Measurements from ENCODE around the gene SDCBP2.

DNA sequence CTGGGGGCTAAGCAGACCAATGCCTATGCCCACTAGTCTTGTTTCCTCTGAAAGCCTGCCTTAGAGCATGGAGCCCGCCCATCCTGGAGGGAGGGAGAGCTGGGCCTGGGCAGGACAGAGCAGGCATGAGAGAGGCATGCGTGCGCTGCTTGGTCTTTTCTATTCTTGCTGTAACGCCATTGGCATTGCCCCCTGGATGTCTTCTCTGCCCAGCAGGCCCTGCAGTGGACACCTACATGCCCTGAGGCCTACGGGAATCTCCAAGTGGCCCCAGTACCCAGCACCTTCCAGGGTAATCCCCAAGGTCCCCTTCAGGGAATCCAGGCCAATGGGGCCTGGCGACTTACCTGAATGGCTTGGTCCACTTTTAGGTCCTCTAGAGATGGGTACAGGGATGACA is 8.9 kb downstream of the SDCBP2 start:
- TF ChIP-seq, protein P1, sequence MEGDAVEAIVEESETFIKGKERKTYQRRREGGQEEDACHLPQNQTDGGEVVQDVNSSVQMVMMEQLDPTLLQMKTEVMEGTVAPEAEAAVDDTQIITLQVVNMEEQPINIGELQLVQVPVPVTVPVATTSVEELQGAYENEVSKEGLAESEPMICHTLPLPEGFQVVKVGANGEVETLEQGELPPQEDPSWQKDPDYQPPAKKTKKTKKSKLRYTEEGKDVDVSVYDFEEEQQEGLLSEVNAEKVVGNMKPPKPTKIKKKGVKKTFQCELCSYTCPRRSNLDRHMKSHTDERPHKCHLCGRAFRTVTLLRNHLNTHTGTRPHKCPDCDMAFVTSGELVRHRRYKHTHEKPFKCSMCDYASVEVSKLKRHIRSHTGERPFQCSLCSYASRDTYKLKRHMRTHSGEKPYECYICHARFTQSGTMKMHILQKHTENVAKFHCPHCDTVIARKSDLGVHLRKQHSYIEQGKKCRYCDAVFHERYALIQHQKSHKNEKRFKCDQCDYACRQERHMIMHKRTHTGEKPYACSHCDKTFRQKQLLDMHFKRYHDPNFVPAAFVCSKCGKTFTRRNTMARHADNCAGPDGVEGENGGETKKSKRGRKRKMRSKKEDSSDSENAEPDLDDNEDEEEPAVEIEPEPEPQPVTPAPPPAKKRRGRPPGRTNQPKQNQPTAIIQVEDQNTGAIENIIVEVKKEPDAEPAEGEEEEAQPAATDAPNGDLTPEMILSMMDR (IDR thresholded peaks at IDR 0.05), result no peak
- no peak for TF ChIP-seq POLR2AphosphoS5 (IDR thresholded peaks at IDR 0.05)
